Astrocyte (in vitro differentiated cells and primary cell): ENCODE data around the gene ATF6.

Experiments
- EZH2 ChIP-seq: IDR thresholded peaks from 2 replicates; pipeline ENCODE4 v1.6.1; 2012; ENCODE audit warnings: mild to moderate bottlenecking, low read length, inconsistent platforms; ENCODE audit not compliant: insufficient read depth
- TF ChIP-seq, protein P1 (sequence below): IDR thresholded peaks from 2 replicates; pipeline ENCODE4 v1.5.1; 2011; ENCODE audit warnings: low read depth, mild to moderate bottlenecking, inconsistent platforms, low read length, moderate library complexity; ENCODE audit not compliant: insufficient read depth

DNA sequence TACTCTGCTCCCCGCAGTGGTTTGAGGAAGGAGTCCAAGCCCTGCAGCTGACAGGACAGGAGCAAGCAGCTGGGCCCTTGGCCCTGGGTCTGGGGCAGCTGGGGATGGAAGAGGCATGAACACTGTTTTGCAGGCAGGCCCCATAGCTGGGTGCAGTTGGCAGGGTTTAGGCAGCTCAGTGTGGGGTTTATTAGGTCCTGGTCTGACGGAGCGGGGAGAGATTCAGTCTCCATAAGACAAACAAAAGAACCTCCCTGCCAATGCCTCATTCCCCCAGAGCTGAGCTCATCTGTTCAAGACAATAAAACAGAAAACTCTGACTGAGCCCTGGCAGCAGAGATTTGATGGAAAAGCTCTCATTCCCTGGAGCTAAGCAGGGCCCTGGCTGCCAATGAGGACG is 220.2 kb downstream of the ATF6 start:
- TF ChIP-seq, protein P1, sequence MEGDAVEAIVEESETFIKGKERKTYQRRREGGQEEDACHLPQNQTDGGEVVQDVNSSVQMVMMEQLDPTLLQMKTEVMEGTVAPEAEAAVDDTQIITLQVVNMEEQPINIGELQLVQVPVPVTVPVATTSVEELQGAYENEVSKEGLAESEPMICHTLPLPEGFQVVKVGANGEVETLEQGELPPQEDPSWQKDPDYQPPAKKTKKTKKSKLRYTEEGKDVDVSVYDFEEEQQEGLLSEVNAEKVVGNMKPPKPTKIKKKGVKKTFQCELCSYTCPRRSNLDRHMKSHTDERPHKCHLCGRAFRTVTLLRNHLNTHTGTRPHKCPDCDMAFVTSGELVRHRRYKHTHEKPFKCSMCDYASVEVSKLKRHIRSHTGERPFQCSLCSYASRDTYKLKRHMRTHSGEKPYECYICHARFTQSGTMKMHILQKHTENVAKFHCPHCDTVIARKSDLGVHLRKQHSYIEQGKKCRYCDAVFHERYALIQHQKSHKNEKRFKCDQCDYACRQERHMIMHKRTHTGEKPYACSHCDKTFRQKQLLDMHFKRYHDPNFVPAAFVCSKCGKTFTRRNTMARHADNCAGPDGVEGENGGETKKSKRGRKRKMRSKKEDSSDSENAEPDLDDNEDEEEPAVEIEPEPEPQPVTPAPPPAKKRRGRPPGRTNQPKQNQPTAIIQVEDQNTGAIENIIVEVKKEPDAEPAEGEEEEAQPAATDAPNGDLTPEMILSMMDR: no peak
- no peak for TF ChIP-seq EZH2
